UCSD-AML1 (cell line): Measurements from ENCODE around the gene APBB2.

Source experiments
- DNase-seq: peaks from one replicate; lab custom pipeline; 2025; ENCODE audit not compliant: unreplicated experiment; lab: John Stamatoyannopoulos, UW

Gene APBB2

DNA sequence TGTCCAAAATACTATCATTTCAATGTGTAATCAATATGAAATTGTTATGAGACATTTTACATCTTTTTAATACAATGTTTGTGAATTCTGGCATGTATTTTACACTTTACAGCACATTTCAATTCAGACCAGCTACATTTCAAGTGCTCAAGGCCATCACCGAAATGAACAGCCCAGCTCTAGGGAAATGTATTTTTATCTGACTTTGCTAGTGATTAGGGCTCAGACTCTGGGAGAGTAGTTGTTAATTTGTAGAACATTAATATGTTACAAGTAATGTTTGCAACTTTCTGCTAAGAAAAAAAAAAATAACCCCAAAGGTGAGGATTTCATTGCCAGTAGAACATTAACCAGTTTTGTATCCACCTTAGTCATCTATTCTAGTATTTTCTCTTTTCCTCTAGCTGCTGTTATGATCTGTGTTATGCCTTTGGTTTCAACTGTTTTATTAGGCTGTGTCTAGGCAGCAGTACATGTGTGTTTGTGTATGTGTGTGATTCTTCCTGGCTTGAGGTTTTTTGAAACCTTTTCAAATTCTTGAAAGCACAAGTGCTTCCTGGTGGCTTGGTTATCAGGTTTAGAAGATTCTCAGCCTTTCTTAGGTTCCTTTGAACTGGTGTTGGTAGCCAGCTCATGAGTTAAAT, 338.7 kb downstream of the APBB2 start:
- DNase-seq: no peak

DNA sequence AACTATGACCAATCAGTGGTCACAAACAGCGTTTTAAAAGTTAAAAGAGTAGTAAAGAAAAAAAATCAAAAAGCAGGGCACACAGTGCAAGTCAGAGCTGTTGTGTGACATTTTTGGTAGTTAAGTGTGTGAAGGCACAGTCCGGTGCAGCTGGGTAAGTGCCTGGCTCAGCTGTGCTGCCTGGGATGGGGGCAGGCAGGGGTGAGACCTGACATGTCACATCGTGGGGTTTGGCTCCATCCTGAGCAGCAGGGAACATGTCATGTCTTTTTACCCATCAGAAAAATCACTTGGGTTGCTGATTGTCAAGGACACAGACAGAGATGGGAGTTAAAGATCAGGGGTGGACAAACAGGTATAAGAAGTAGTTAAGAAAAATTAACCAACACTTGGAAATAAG, 339.4 kb downstream of the APBB2 start:
- no peak for DNase-seq

GRCh38 chr4:40874331-40874730, 340.0 kb downstream of the APBB2 start:
- DNase-seq: no peak

- no peak for DNase-seq
These were observed 342.6 kb downstream of the APBB2 start for GRCh38 chr4:40871695-40872250.

- no peak for DNase-seq
These were observed 344.2 kb downstream of the APBB2 start for GRCh38 chr4:40870150-40870549.

- DNase-seq: no peak
These were observed 348.6 kb downstream of the APBB2 start for GRCh38 chr4:40865696-40866095.

GRCh38 chr4:40864531-40864930, 349.8 kb downstream of the APBB2 start:
- no peak for DNase-seq

DNA sequence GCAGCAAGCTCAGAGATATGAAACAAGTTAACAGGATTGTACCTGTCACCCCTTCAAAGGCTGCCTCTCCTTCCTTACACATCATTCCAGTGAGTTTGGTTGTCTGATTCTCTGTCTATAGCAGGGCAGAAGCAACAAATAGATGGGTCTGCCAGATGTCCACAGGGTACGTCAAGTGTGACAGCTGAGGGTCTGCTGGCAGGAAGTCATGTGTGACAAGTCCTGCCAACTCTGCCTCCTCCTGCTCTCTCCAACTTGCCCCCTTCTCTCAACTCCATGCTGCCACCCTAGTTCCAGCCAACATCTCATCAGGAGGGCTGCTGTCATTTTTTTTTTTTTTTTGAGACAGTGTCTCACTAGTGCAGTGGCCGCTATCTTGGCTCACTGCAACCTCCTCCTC, 355.4 kb downstream of the APBB2 start:
- no peak for DNase-seq

DNA sequence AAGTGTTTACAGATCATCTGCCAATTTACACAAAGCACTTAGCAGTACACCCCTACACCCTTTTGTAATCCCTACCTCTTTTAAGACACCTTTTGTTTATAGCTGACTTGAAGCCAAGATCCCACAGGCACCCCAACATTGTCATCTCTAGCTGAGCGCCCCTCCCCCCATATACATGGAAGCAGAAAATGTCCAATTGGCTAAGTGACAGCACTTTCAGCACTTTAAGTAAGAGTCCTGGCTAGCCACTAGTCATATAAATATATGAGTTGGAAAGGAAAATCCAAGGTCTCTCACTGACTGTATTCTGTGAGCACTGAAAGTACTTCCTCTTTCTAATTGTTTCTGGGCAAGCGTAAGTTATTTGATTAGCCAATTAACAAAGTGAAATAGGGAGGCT, 356.4 kb downstream of the APBB2 start:
- DNase-seq: no peak

- no peak for DNase-seq
These were observed 357.4 kb downstream of the APBB2 start for GRCh38 chr4:40856840-40857362.

DNA sequence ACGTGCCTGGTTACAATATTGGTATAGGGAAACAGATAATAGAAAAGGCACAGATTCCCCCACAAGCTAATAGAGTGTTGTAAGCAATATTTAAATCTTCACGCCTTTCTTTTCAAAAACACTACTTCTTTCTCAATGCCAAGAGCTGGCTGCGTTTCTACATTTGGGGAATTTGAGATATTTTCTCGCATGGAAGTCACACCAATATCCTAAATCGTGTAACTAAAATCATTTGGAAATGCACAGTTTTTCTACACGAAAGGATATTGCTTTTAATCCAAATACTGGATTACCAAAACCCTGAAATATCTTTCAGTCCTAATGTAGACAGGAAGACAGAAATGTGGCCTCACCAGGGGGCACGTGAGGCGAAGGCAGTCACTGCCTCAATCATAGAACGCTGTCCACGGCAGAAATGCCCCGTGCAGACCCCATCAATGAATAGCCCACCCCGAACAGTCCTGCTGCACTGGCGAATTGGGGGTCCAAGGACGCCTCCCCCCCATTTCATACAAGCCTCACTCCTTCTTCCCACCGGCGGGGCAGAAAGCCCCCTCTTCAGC, 358.0 kb downstream of the APBB2 start:
- no peak for DNase-seq

DNA sequence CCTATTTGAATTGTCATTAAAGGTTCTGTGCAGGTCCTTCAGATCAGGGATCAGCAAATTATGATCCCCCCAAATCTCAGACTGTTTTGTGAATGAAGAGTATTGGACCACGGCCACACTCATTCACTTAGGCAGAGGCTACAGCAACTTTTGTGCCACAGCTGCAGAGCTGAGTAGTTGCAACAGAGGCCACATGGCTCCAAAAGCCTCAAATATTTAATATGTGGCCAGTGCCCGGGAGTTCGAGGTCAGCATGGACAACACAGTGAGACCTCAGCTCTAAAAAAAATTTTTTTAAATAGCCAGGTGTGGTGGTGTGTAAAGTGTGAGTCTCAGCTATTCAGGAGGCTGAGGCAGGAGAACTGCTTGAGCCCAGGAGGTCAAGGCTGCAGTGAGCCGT, 363.8 kb downstream of the APBB2 start:
- DNase-seq: no peak

- DNase-seq: no peak
These were observed 365.4 kb downstream of the APBB2 start for GRCh38 chr4:40848940-40849339.

DNA sequence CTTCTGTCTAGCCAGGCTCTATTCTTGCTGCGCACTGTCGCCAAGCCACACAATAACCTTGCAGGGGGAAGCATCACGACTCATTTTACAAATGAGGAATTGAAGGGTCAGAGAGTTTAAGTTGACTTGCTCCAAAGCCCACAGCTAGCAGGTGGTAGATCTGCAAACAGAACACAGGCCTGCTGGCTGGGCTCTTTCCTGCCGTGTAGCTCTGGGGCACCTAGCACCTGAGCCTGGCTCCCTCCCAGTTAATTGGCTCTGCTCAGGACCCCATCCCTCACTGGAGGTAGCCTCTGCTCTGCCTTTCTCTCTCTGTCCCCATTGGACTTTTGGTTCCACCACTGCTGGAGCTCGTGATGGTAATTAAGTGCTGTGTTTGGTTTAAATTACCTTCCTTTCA, 366.1 kb downstream of the APBB2 start:
- no peak for DNase-seq

- DNase-seq: no peak
These were observed 367.8 kb downstream of the APBB2 start for GRCh38 chr4:40846532-40846931.

DNA sequence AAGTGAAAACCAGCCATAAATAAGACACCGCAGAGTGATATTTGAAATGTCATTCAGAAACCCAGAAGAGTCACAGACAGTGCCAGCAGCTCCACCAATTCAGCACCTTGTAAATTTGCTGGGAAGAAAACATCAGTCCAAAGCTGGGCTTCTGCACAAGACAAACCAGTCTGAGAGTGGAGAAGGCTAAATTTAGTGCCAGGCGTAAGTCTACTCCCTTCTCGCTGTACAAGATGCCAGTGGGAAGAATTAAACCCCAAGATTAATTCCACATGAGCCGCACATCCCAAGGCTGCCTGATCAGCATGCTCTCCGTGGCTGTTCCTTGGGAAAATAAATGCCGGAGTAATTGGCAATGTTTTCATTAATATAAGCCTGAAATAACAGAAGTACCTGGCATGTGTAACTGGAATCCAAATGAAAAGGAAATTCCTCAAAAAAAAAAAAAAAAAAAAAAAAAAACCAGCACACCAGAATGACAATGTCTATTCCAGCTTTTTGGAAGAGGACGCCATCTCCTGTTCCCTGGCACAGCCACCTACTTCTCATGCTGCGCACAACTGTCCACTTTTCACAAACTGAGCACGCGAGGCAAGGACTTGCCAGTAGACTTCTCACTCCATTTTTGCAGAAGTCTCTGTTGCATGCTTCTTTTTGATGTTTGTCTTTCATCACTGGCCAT, 369.0 kb downstream of the APBB2 start:
- no peak for DNase-seq

GRCh38 chr4:40844261-40844660, 370.1 kb downstream of the APBB2 start:
- DNase-seq: no peak

- no peak for DNase-seq
These were observed 370.6 kb downstream of the APBB2 start for GRCh38 chr4:40843696-40844095.

GRCh38 chr4:40842725-40843423, 371.5 kb downstream of the APBB2 start:
- no peak for DNase-seq

DNA sequence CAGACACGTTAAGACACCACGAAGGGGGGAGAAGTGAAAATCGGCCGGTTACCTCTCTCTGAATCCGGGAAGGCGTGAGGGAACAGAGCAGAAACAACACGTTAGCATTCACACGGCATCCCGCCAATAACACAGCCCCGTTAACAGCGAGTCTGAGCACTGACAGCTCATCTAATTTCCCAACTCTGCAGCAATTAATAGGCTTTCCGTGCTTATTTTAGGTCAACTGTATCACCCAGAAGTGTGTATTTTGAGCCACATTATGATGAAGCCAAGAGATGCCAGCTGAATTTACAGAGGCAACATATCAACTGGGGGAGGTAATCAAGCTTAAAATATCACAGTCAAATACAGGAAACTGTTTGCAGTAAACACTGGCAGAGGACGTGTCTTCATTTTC, 372.0 kb downstream of the APBB2 start:
- no peak for DNase-seq

GRCh38 chr4:40840985-40841571, 373.3 kb downstream of the APBB2 start:
- peak; percentile 68 for DNase-seq
